Stimulated activated CD4-positive, alpha-beta T cell treated with anti-CD3 and anti-CD28 coated beads, Interleukin-12 subunit alpha, Interleukin-12 subunit beta, amount 100 ng/mL, for 4 hours (primary cell): ENCODE measurements around the gene EIF2B2.

Source experiments
- DNase-seq: peaks from one replicate; pipeline ENCODE4 v3.0.0-alpha.2; 2020

The EIF2B2 gene

GRCh38 chr14:75002392-75003249, at the start of gene EIF2B2:
Gene EIF2B2, plus strand, starts transcription at chr14:75002921. Its CDS starts 70 bp downstream, at chr14:75002991.
- peak; percentile 98 for DNase-seq

DNA sequence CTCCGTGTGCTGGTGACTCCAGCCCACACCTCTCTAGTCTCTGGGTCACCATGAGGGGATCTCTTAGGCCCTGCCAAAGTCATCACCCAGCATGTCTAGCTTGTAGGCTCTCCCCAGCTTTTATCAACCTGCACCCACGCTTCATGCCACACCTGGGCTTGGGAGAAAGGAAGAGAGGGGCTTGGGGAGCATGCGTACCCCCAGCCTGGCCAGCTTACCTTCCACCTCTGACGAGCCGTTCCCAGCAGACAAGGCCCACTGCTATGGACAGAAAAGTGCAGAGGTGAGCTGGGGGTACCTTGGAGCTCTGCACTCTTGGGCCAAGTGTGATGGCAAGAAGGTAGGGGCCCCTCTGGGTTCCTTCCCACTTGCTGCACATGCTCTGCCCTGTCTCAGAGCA, 49.0 kb upstream of the EIF2B2 start:
- DNase-seq: no peak

GRCh38 chr14:74954232-74954946, 48.3 kb upstream of the EIF2B2 start:
- no peak for DNase-seq

- no peak for DNase-seq
Observed at GRCh38 chr14:74954947-74955228, 47.8 kb upstream of the EIF2B2 start.

- DNase-seq: peak; percentile 30
Observed at GRCh38 chr14:74955229-74956026, 47.3 kb upstream of the EIF2B2 start, which contains the start of gene PGF. Gene PGF, minus strand, starts transcription at chr14:74955597. Its CDS starts 355 bp downstream, at chr14:74955242.

GRCh38 chr14:74956027-74956279, 46.8 kb upstream of the EIF2B2 start:
- no peak for DNase-seq

DNA sequence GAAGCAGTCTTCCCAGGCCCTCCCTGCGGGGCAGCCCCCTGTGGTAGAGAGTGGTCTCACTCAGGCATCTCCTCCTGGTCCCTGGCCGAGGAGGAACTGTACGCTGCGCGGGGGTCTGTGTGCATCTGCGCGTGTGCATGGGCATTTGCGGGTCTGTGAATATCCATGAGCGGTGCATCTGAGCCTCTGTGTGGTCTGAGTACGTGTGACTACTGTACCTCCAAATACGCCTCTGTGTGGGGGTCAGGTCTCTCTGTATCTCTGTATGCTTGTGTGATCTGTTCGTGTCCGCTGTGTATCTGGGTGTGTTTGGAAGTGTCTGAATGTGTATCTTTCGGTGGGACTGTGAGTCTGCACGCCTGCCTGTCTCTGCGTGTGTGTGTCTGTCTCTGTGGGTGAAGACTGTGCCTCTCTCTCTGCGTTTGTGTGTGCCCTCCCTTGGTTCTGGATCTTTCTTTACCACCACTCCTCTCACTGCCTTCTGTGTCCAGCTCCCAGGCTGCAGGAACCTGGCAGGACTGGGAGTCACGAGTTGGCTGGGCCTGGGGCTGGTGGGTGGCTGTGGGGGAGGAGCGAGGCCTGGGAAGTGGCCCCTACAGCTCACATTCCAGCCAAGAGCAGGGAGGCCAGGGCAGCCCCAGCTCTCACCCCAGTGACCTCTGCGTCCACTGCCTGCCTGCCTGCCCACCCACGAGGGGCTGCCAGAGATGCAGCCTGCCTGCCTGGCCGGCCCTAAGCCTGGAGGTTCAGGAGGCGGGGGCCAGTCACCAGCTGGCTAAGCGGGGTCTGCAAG, 46.2 kb upstream of the EIF2B2 start:
- DNase-seq: no peak

- no peak for DNase-seq
Observed at GRCh38 chr14:74959596-74960180, 43.0 kb upstream of the EIF2B2 start.

- no peak for DNase-seq
Observed at GRCh38 chr14:74960736-74961135, 42.0 kb upstream of the EIF2B2 start.

- DNase-seq: no peak
Observed at GRCh38 chr14:74961238-74961911, 41.3 kb upstream of the EIF2B2 start.

DNA sequence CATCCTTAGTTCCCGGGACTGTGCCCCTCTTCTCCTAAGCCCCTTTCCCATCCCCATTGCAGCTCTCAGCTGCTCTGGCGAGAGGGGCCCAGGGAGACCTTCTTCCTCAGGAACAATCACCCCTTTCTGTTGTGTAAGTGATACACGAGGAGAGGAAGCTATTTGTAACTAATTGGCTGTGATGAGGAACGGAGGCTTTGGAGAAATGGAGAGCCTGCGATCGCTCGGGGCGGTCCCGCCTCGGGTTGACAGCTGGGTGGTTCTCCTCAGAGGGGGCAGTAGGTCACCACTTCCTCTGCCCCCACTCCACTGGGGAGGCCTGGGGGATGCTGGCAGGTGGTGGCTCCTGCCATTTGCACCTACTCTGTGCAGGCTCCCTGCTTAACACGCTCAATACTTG, 40.7 kb upstream of the EIF2B2 start:
- no peak for DNase-seq

DNA sequence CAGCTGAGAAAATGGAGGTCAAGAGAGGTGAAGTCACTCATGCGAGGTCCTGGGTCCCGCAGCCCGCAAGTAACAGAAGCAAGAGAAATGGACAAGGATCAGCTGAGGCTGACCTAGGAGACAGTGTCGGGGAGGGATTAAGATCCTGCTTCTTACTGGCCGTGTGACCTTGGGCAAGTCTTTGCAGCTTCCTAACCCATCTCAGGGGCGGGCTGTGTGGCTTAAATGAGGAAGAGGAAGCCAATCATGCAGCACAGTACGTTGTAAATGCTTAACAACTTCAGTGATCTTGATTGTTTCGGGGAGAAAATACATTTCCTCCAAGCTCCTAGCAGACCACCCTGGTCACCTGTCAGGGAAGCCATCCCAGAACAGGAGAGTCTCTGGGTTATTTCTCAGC, 40.2 kb upstream of the EIF2B2 start:
- DNase-seq: no peak

- DNase-seq: no peak
Observed at GRCh38 chr14:74963178-74963704, 39.5 kb upstream of the EIF2B2 start.

GRCh38 chr14:74963705-74964271, 38.9 kb upstream of the EIF2B2 start:
- no peak for DNase-seq

GRCh38 chr14:74964787-74965485, 37.8 kb upstream of the EIF2B2 start:
- no peak for DNase-seq

- DNase-seq: no peak
Observed at GRCh38 chr14:74965486-74966153, 37.1 kb upstream of the EIF2B2 start.

- DNase-seq: no peak
Observed at GRCh38 chr14:74968811-74969210, 33.9 kb upstream of the EIF2B2 start.

- DNase-seq: peak; percentile 18
Observed at GRCh38 chr14:74973003-74973653, 29.6 kb upstream of the EIF2B2 start.

DNA sequence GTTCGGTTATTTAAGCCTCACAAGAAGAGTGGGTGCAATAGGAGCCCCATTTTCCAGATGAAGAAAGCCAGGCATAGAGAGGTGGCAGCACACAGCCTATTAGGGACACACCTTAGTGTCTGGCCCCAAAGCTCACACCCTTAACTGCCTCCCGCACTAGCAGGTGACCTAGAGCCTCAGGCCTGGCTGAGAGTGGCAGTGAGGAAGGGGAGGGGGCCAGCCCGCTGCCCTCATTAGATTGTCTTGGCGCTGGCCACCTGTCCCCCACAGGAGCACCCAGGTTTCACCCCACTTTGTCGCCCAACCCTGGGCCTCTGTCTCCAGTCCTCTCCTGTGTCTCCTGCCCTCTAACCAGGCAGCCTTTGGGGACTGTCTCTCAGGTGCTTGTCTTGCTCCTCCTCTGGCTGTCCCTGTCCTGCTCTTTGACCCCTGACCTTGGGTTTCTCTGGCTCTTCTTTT, 28.8 kb upstream of the EIF2B2 start:
- no peak for DNase-seq
